ENCODE results near the gene CTDSP2.

CTDSP2 gene

GRCh38 chr12:57817261-57817989, 29.1 kb downstream of the CTDSP2 start:
- DNase-seq (ENCODE audit: low read depth) = no peak
- no peak for TF ChIP-seq CTCF (IDR thresholded peaks at IDR 0.05; ENCODE audit: insufficient read depth, low read depth, low read length, missing control alignments)
- no peak overlapping the region for H3K4me3 ChIP-seq (ENCODE audit: low read depth, low read length)

GRCh38 chr12:57816855-57817151, 29.7 kb downstream of the CTDSP2 start:
- DNase-seq (ENCODE audit: low read depth) = no peak
- H3K4me3 ChIP-seq (ENCODE audit: low read depth, low read length) = no peak overlapping the region
- no peak for TF ChIP-seq CTCF (IDR thresholded peaks at IDR 0.05; ENCODE audit: insufficient read depth, low read depth, low read length, missing control alignments)

GRCh38 chr12:57816001-57816854, 30.3 kb downstream of the CTDSP2 start:
- TF ChIP-seq CTCF (IDR thresholded peaks at IDR 0.05; ENCODE audit: insufficient read depth, low read depth, low read length, missing control alignments) = no peak
- no peak for DNase-seq (ENCODE audit: low read depth)
- no peak overlapping the region for H3K4me3 ChIP-seq (ENCODE audit: low read depth, low read length)

- TF ChIP-seq CTCF (IDR thresholded peaks at IDR 0.05; ENCODE audit: insufficient read depth, low read depth, low read length, missing control alignments) = no peak
- DNase-seq (ENCODE audit: low read depth) = no peak
- no peak overlapping the region for H3K4me3 ChIP-seq (ENCODE audit: low read depth, low read length)
These were observed 31.1 kb downstream of the CTDSP2 start for GRCh38 chr12:57815177-57816000.

GRCh38 chr12:57813971-57814772, 32.4 kb downstream of the CTDSP2 start:
- TF ChIP-seq CTCF (IDR thresholded peaks at IDR 0.05; ENCODE audit: insufficient read depth, low read depth, low read length, missing control alignments) = no peak
- DNase-seq (ENCODE audit: low read depth) = no peak
- H3K4me3 ChIP-seq (ENCODE audit: low read depth, low read length) = no peak overlapping the region
